SW 1271 (cell line): Measurements from ENCODE around the gene TMPRSS11F.
"Not testable (repeated sequence)": the region's sequence is repeated elsewhere in the genome, so short reads cannot be mapped to it uniquely, and the experiment has no call there.

Experiments used
- DNase-seq, 2 experiments: peaks; one replicate each; lab custom pipeline; 2025; lab: John Stamatoyannopoulos, UW

Gene TMPRSS11F

GRCh38 chr4:68129793-68130192, at the start of gene TMPRSS11F:
Gene TMPRSS11F (minus strand): TSS chr4:68129869. CDS start chr4:68129820, 49 bp downstream.
- no peak for DNase-seq

- no peak for DNase-seq
Observed at GRCh38 chr4:68176904-68177303, 47.2 kb upstream of the TMPRSS11F start.

GRCh38 chr4:68176500-68176899, 46.8 kb upstream of the TMPRSS11F start:
- DNase-seq: peak in 1 of 2 experiments; percentile 2

- DNase-seq: peak; percentile 1 to 54
Observed at GRCh38 chr4:68175562-68176155, 46.0 kb upstream of the TMPRSS11F start.

- DNase-seq: not testable (repeated sequence)
Observed at GRCh38 chr4:68174389-68174788, 44.7 kb upstream of the TMPRSS11F start.

- not testable (repeated sequence) for DNase-seq
Observed at GRCh38 chr4:68172147-68172546, 42.5 kb upstream of the TMPRSS11F start.

- no peak for DNase-seq
Observed at GRCh38 chr4:68167706-68168105, 38.0 kb upstream of the TMPRSS11F start.

- no peak for DNase-seq
Observed at GRCh38 chr4:68167166-68167565, 37.5 kb upstream of the TMPRSS11F start.

GRCh38 chr4:68163754-68164153, 34.1 kb upstream of the TMPRSS11F start:
- no peak for DNase-seq

- DNase-seq: no peak
Observed at GRCh38 chr4:68162196-68162595, 32.5 kb upstream of the TMPRSS11F start.

GRCh38 chr4:68152411-68152810, 22.7 kb upstream of the TMPRSS11F start:
- no peak for DNase-seq

- DNase-seq: no peak
Observed at GRCh38 chr4:68148800-68149685, 19.4 kb upstream of the TMPRSS11F start.

GRCh38 chr4:68147079-68147478, 17.4 kb upstream of the TMPRSS11F start:
- DNase-seq: no peak

- DNase-seq: no peak
Observed at GRCh38 chr4:68145261-68145660, 15.6 kb upstream of the TMPRSS11F start.

GRCh38 chr4:68141852-68142251, 12.2 kb upstream of the TMPRSS11F start:
- DNase-seq: no peak

- DNase-seq: no peak
Observed at GRCh38 chr4:68132342-68132741, 2.7 kb upstream of the TMPRSS11F start.

GRCh38 chr4:68124262-68124661, 5.4 kb downstream of the TMPRSS11F start:
- no peak for DNase-seq

GRCh38 chr4:68123525-68123924, 6.1 kb downstream of the TMPRSS11F start:
- DNase-seq: no peak

GRCh38 chr4:68119921-68120320, 9.7 kb downstream of the TMPRSS11F start:
- DNase-seq: no peak

GRCh38 chr4:68110441-68110840, 19.2 kb downstream of the TMPRSS11F start:
- DNase-seq: no peak

GRCh38 chr4:68109868-68110267, 19.8 kb downstream of the TMPRSS11F start:
- no peak for DNase-seq

GRCh38 chr4:68082758-68083157, 46.9 kb downstream of the TMPRSS11F start:
- no peak for DNase-seq

- no peak for DNase-seq
Observed at GRCh38 chr4:68079928-68080327, 49.7 kb downstream of the TMPRSS11F start.
